GM19043 (cell line): Measurements from ENCODE around the gene LMX1A.

ENCODE experiments used
- ATAC-seq: cut with Tn5 transposase; IDR thresholded peaks from one replicate; pipeline ENCODE4 v1.9.1; 2021; ENCODE audit warnings: low read depth; ENCODE audit not compliant: unreplicated experiment

The LMX1A gene

GRCh38 chr1:165281207-165281901 lies 75.2 kb downstream of the LMX1A start:
- no peak for ATAC-seq

- no peak for ATAC-seq
These were observed 76.6 kb downstream of the LMX1A start for GRCh38 chr1:165279882-165280281.

GRCh38 chr1:165276314-165276713 lies 80.2 kb downstream of the LMX1A start:
- no peak for ATAC-seq

GRCh38 chr1:165265196-165265838 lies 91.2 kb downstream of the LMX1A start:
- no peak for ATAC-seq

- no peak for ATAC-seq
These were observed 96.6 kb downstream of the LMX1A start for GRCh38 chr1:165259706-165260428.

GRCh38 chr1:165259236-165259635 lies 97.3 kb downstream of the LMX1A start:
- no peak for ATAC-seq

- peak; percentile 63 for ATAC-seq
These were observed 98.5 kb downstream of the LMX1A start for GRCh38 chr1:165257969-165258459.

- no peak for ATAC-seq
These were observed 101.5 kb downstream of the LMX1A start for GRCh38 chr1:165254896-165255625.

- no peak for ATAC-seq
These were observed 102.1 kb downstream of the LMX1A start for GRCh38 chr1:165254376-165254775.

- no peak for ATAC-seq
These were observed 102.7 kb downstream of the LMX1A start for GRCh38 chr1:165253818-165254254.

GRCh38 chr1:165248969-165249571 lies 107.4 kb downstream of the LMX1A start:
- ATAC-seq: no peak

- no peak for ATAC-seq
These were observed 114.6 kb downstream of the LMX1A start for GRCh38 chr1:165241952-165242351.

- ATAC-seq: no peak
These were observed 115.2 kb downstream of the LMX1A start for GRCh38 chr1:165241321-165241720.

GRCh38 chr1:165240492-165240891 lies 116.0 kb downstream of the LMX1A start:
- ATAC-seq: no peak

- ATAC-seq: no peak
These were observed 116.6 kb downstream of the LMX1A start for GRCh38 chr1:165239873-165240272.

GRCh38 chr1:165235777-165236291 lies 120.7 kb downstream of the LMX1A start:
- no peak for ATAC-seq

GRCh38 chr1:165235155-165235776 lies 121.2 kb downstream of the LMX1A start:
- no peak for ATAC-seq

GRCh38 chr1:165234149-165234548 lies 122.4 kb downstream of the LMX1A start:
- no peak for ATAC-seq

- no peak for ATAC-seq
These were observed 127.8 kb downstream of the LMX1A start for GRCh38 chr1:165228676-165229075.
